Measurements from ENCODE around the gene CASP3.
"Not testable (repeated sequence)": the region's sequence is repeated elsewhere in the genome, so short reads cannot be mapped to it uniquely, and the experiment has no call there.

The CASP3 gene

GRCh38 chr4:184635381-184635780, 13.9 kb downstream of the CASP3 start:
- DNase-seq (ENCODE audit: low spot score), result no peak

GRCh38 chr4:184632842-184633241, 16.4 kb downstream of the CASP3 start:
- DNase-seq (ENCODE audit: low spot score), result no peak

GRCh38 chr4:184628103-184628502, 21.1 kb downstream of the CASP3 start:
- DNase-seq (ENCODE audit: low spot score), result no peak

- peak; percentile 26 for DNase-seq (ENCODE audit: low spot score)
Observed at GRCh38 chr4:184625783-184626596, 23.3 kb downstream of the CASP3 start.

- DNase-seq (ENCODE audit: low spot score), result no peak
Observed at GRCh38 chr4:184624972-184625554, 24.2 kb downstream of the CASP3 start.

- not testable (repeated sequence) for DNase-seq (ENCODE audit: low spot score)
Observed at GRCh38 chr4:184624504-184624903, 24.7 kb downstream of the CASP3 start.

GRCh38 chr4:184621518-184621917, 27.7 kb downstream of the CASP3 start:
- DNase-seq (ENCODE audit: low spot score), result no peak

- no peak for DNase-seq (ENCODE audit: low spot score)
Observed at GRCh38 chr4:184620212-184620867, 28.9 kb downstream of the CASP3 start.

GRCh38 chr4:184617600-184618196, 31.5 kb downstream of the CASP3 start:
- DNase-seq (ENCODE audit: low spot score), result no peak

- DNase-seq (ENCODE audit: low spot score), result no peak
Observed at GRCh38 chr4:184616633-184617551, 32.4 kb downstream of the CASP3 start.

- not testable (repeated sequence) for DNase-seq (ENCODE audit: low spot score)
Observed at GRCh38 chr4:184616168-184616567, 33.1 kb downstream of the CASP3 start.

GRCh38 chr4:184614509-184614908, 34.7 kb downstream of the CASP3 start:
- DNase-seq (ENCODE audit: low spot score), result no peak

- no peak for DNase-seq (ENCODE audit: low spot score)
Observed at GRCh38 chr4:184613405-184613804, 35.8 kb downstream of the CASP3 start.

- no peak for DNase-seq (ENCODE audit: low spot score)
Observed at GRCh38 chr4:184612074-184612473, 37.2 kb downstream of the CASP3 start.

- DNase-seq (ENCODE audit: low spot score), result not testable (repeated sequence)
Observed at GRCh38 chr4:184607429-184607828, 41.8 kb downstream of the CASP3 start.

- not testable (repeated sequence) for DNase-seq (ENCODE audit: low spot score)
Observed at GRCh38 chr4:184602857-184603256, 46.4 kb downstream of the CASP3 start.

GRCh38 chr4:184600982-184601381, 48.3 kb downstream of the CASP3 start:
- DNase-seq (ENCODE audit: low spot score), result not testable (repeated sequence)

- no peak for DNase-seq (ENCODE audit: low spot score)
Observed at GRCh38 chr4:184599492-184600135, 49.6 kb downstream of the CASP3 start.

GRCh38 chr4:184598753-184599491, 50.3 kb downstream of the CASP3 start:
- DNase-seq (ENCODE audit: low spot score), result no peak

- DNase-seq (ENCODE audit: low spot score), result no peak
Observed at GRCh38 chr4:184596617-184597185, 52.5 kb downstream of the CASP3 start.
